Measurements from ENCODE around the gene TMTC1.
A peak's percentile ranks its signal among the peaks of the same experiment; 100 is the strongest.

The TMTC1 gene

DNA sequence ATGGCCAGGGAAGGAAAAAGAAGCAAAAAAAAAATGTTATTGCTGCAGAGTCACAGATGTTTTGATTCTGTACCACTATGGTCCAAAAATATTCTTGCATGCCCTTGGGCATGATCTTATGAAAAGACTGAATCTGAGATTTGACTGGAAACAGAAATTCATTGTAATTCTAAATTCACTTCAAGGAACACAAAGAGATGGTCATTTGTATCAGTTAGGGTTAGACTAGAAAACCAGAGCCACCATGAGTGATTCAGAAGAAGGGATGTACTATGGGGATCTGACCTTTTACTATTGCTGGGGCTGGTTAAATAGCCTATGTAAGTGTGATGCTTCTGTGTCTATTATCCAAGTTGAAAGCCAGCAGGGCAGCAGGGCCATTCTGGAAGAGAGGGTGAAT, 5.2 kb downstream of the TMTC1 start:
- no peak for DNase-seq

DNA sequence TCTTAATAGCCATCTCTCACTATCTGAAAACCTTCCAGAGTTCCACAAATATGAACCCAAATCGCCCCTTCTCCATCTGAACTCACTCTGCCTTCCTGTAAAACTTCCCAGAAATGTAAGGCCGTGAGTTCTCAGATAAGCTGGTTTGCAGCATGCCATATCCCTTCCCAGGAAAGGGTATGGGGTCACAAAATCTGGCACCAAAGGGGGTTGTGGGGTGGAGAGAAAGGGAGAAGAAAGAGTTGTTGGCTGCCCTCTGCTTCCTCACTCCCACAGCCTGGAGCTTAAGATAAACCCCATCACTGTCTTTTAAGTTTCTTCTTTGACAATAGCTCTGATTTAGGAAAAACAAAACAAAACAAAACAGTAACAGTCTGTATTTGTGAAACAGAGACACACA, 10.7 kb downstream of the TMTC1 start:
- DNase-seq = no peak

DNA sequence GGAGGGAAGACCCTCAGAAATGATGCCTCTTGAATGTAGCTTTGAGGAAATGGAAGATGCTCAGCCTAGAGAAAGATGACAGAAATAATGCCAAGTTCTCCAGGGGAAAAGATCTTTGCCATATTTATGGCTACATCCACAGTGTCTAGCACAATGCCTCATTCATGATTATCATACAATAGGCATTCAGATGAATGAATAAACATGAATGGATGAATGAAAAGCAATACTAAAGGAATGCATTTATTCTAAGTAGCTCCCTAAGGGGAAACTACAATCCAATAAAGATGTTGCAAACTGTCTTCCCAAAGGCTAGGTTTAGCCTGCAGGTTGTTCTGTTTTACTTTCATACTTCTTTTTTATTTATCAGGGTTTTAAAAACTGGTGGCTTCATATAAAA, 12.0 kb downstream of the TMTC1 start:
- DNase-seq = no peak

DNA sequence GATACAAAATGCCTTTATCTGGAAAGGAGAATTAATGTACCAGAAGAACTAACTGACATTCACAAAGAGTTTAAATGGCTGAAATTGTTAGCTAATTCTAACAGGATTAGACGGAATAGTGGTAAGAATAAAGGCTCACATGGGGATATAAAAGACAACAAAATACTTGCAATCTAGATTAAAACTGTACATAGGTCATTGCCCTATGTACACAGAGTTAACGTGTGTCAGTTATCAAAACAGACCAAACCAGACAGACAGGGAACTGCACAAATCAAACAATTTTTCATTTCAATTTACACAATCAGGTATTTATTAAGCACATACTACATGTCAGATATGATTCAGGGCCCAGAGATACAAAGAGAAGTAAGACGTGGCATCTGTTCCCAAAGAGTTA, 12.6 kb downstream of the TMTC1 start:
- DNase-seq = no peak

DNA sequence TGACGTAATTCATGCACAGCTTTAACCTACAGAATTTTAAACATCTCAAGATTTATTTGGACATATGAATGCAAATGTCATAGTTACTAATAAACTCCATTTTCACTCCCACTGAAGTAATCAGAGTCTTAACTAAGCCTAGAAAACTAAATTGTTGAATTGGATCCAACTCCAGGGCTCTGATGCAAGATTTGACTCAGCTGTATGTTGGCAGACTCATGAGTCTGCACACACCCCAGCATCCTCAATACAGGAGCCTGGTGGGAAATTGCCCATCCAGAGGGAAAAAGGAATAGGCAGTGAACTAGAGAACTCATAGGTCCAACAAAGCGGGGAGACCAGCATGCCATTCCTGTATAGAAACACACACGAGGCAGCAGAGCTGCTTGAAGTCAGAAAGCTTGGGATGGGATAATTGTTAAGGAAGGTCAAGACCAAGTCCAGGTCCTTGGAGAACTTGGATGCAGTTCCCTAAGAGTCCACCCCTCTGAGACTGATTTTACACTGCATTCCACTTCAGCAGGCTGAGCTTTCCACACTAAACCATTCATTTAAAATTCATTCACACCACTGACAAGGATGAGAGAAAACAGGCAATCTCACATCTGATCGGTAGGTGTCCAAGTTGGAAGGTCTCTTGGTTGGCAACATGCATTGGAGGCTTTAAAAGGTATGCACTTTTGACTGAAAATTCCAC, 14.4 kb downstream of the TMTC1 start:
- DNase-seq = no peak

DNA sequence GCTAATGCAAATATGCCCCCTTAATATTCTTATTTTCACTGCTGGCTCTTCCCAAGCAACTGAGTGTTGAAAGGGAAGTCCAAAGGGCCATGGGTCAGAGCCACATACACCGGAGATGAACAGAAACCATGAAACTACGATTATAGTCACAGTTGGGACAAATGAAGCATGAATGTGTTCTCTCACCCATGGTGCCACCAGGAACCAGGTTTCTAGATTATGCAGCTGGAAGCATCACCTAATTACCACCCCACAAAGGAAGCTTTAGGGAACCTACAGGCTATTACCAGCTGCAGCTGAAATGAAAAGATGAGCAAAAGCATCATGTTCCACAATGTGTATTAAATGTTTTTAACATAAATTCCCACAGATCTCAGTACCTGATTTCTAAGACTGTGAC, 15.4 kb downstream of the TMTC1 start:
- DNase-seq = no peak

DNA sequence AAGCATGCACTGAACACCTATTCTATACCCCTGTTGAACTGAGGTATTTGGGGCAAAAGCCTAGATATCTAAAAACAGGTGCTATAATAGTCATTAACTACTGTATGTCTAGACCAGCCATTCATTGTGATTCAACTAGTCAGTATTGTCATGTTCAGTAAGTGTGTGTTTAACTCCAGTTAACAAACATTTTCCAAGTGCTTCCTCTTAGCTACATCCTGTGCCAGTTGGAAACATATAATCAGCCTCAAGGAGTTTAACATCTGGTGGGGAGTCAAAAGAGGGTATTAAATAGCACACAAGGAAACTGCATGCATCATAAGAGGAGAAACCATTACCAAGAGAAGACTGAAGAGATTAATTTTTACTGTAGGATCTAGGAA, 20.4 kb downstream of the TMTC1 start:
- no peak for DNase-seq

DNA sequence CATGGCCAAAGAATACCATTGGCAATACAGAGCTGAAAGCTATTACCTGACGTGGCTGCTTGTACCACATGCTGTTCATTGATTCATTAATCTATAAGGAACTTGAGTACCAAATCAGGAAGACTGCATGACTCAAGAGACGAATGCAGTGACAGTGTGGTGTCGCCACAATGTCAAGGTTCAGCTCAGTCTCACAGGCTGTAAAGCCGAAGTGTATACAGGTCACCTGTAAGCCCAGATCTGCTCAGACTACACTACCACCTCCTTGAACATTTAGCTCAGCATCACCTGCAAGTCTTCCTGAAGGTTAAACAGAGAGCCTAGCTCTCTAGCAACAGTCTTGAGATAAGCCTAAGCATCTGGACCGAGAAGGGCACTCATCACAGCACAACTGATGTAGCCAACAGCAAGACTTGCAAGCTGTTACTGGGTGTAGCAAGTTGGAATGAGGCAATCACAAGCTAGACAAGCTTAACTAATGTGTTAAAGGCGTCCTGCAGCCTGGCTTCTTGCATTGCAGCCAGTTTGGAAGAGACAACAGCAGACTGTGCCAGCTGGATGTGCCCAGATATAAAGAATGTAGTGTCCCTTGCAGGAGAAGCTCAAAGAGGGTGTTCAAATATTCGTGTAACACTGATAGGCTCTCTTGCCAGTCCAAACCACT, 21.0 kb downstream of the TMTC1 start:
- DNase-seq = no peak

DNA sequence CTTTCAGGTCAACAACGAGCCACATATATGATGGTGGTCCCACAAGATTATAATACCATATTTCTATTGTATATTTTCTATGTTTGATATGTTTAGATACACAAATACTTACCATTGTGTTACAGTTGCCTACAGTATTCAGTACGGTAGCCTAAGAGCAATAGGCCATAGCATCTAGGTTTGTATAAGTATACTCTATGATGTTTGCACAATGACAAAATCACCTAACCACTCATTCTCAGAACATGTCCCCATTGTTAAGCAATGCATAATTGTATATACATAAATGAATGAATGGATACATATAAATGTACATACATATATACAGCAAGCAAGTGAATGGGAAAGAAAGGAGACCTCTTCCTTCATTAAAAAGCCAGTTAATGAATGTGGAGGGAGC, 23.8 kb downstream of the TMTC1 start:
- no peak for DNase-seq

DNA sequence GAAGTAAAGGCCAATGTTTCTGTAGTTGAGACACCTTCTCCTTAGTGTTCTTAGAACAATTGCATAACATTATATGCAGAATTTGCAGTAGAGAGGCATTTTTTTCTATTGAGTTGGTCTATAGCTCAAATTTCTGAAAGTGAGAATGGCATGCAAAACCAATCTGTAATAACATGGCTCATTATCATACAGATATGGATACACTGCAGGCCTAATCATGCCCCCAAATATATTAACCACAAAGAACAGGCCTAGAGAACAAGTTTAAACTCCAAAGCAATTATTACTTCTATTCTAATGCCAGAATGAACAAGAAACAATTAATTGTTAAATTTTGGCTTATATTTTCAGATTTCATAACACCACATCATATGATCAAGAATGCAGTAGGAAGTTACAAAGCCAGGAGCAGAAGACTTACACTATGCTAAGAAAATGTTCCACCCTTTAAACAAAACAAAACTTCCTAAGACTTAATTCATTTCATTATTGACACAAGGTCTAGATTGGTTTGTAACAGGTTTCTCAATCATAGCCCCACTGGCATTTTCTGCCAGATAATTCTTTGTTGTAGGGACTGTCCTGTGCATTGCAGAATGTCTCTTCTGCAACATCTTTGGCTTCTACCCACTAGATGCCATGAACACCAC, 26.9 kb downstream of the TMTC1 start:
- no peak for DNase-seq

DNA sequence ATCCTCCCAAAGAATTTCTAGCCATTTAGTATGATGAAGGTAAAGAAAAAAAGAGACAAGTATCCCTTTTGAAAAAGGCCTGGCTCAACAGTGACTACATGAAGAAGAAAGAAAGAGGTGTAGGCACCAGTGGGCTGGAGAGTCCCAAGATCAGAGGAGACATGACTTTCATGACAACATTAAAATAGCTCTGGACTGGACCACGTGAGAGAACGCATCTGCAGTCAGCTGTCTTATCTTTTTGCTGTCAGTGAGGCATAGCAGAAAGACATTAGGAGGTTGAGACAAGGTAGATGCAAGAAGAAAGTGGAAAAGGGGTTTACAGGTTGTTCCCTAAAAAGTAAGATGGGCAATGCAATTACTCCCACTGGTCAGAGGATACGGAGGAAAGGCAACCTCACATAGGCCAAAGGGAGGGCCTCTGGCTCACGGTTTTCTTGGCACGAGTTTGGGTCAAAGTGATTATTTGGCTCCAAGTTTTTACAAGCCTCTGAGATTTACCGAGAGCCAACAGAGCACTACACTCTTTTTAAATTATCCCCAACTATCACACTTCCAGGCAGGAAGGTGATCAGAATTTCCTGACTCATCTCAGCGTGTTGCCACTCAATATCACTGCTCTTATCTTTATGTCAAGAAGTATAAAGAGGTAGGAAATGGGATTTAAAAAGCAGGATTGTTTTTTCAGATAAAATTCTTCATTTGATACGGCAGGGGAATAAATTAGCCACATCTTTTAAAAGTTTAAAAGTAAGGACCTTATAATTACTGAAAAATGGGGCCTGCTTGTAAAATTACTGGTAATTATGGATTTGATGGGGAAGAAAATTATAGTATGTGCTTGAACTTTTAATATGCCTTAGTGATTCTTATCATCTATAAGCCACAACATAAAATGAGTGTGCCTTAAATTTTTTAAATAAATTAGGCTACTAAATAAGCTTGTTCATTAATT, 29.2 kb downstream of the TMTC1 start:
- no peak for DNase-seq

DNA sequence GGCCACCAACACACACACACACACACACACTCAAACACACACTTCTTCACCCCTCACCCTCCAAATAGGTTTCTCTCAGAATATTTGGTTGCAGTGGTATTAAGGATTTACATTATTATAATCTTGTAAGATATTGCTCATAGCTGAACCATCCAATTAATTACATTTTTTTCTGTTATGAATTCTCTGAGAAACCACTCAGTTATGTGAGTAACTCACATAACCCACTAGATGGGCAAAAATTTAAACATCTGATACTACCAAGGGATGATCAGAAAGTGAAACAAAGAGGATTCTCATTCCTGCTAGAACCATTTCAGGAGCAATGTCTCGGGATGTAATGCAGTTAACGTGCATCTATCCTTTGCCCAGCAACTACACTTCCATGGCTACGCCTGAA, 31.6 kb downstream of the TMTC1 start:
- DNase-seq = no peak

DNA sequence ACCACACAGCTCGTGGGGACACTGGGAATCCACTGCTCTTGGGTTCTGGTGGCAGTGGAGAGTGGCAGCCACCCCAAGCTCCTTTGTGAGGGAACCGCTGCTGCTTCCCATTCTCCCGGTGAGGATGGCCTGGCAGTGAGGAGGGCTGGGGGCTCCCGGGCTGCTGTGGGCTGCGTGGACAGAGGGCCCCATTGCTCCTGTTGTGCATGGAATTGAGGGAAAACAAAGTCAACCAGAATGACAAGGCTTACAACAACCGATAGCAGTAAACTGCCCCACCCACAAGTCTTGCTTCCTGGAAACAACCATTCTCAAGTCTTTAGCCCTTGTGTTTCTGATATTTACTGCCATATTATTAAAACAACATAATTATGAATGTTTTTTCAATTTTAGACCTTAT, 32.1 kb downstream of the TMTC1 start:
- DNase-seq = no peak

DNA sequence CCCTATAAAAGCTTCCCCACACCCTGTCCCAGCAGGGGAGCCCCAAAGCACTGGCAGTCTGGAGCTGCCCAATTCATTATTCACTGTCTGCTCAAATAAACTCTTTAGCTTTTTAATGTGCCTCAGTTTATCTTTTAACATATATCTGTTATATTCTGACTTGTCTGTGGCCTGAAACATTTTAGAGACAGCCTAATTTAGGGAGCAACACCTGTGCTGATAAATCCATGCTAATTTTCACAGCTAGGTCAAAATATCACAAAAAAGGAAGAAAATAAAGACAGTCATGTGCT, 32.9 kb downstream of the TMTC1 start:
- DNase-seq = no peak

DNA sequence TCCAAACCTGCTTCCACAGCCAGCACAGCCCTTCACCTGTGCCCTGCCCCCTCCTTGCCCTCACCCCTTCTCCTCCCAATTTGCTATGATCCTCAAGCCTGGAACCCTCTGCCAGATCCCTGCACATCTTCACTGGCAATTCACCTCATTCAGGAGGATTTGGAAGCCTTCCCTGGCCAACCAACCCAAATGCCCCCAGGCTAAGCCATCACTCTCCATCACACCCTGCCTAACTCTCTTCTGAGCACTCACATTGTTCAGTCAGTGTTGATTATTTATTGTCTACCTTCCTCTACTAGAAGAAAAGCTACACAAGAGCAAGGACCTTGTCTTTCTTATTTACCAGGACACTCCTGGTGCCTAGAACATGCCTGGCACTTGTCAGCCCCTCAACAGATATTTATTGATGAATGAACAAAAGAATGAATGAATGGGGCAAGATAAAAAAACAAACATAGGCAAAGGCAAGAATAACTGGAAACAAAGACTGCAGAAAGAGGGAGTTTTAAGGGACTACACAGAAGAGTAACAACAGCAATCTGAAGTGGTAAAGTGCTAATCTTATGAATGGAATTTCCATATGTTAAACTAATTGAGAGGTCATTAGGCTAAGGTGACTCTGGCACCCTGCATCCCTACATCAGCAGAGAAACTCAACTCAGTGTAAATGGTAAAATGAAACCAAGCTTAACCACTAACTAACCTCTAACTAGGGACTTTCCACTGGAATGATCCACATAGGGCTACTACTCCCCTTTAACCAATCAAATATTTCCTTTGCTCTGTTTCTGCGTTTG, 33.4 kb downstream of the TMTC1 start:
- no peak for DNase-seq

DNA sequence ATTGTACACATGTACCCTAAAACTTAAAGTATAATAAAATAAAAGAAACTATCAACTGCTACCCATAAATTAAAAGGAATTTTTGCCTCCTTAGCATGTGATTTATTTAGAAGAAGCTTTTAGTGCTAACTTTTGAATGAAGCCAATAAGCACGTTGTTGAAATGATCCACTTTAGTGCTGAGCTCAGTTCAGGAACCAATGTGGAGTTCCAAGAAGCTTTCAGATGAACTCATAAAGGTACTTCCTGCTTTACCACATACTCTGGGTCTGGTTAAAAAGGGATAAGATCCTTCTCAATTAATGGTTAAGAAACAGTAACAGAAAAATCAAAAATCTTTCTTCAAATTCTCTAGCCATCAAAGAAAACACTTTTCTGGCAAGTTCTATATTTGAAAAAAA, 39.4 kb downstream of the TMTC1 start:
- DNase-seq = no peak

DNA sequence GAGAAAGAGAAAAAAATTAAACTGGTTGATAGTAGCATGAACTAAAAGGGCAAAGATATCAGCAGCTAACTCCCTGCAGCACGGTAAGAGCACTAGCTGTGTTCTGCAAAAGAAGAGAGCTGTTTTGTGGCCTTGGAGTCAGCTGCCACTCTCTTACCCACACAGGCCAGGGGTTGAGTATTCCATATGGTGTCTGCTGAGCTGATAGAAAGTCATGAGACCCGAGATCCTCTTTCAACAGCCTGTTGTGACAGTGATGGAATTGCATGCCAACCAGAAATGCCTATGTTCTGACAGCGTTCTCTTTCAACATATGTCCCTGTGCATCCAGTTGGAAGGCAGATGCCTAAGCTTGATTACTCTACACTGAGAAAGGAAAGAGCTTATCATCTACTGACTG, 39.9 kb downstream of the TMTC1 start:
- peak; percentile 82 for DNase-seq

DNA sequence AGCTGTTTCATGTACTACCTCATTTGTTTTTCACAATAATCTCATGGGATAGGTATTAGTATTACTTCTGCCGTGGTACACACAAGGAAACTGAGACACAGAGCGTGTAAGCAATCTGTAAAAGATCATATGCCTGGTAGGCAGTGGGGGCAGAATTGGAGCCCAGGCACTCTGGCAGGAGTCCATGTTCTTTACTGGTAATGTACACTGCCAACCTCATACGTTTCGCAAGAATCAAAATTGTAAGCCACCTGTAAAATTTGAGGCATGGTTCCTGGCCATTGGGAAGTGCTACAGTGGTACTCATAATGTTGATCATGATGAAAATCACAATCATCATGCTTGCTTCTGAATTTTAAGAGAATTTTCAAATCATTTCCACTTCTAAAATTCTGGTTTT, 40.7 kb downstream of the TMTC1 start:
- no peak for DNase-seq

DNA sequence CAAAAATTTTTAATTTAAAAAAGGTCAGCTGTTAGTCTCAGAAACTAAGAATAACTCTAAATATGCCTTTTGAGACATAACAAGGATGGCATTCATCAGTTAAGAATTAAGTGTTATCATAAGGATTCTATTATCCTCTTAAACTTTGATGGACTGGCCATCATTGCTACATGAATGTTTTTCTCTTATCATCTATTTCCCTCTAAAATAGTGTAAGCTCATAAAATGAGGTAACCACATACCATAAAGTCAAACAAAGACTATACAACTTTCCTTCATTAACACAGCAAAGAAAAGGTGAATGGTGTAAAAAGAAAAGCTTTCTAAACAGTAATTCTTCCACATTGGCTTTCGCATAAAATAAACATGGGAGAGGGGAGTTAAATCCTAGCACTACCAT, 41.1 kb downstream of the TMTC1 start:
- DNase-seq = no peak

DNA sequence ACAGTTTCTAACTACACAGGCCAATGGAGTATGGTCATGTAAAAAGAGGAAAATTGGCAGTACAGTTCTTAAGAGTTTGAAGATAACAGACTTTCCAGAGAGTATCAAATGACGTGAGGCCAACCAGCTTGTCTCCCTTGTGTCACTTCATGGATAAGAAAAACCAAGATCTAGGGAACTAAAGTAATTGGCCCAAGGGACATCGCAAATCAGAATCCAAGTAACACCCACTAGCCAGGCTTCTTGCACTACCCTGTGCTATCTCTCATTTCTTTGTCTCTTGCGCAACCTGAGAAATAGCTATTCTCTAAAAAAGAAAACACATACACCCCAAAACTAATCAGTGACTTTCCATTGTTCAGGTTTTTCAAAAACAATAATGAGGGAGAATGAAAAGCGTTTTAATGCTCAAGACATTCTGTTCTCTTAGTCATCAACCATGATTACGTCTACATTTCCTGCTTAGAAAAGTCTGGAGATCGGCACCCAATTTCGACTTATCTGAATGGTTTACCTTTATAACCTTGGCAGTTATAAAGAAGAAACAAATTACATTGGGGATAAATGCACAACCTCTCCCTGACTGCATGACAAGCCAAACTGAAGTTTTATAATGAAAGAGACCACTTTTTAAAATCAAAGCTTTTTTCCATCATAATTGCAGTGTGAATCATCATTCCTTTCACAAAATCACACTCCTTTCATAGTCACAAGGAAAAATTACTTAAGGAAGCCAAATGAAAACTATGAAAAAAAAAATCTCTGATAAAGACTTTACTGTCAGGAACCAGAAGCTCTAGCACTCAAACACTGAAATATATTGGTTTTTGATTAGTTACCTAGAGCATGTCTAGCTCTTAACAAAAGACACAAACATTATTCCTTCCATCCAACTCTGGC, 42.1 kb downstream of the TMTC1 start:
- no peak for DNase-seq

DNA sequence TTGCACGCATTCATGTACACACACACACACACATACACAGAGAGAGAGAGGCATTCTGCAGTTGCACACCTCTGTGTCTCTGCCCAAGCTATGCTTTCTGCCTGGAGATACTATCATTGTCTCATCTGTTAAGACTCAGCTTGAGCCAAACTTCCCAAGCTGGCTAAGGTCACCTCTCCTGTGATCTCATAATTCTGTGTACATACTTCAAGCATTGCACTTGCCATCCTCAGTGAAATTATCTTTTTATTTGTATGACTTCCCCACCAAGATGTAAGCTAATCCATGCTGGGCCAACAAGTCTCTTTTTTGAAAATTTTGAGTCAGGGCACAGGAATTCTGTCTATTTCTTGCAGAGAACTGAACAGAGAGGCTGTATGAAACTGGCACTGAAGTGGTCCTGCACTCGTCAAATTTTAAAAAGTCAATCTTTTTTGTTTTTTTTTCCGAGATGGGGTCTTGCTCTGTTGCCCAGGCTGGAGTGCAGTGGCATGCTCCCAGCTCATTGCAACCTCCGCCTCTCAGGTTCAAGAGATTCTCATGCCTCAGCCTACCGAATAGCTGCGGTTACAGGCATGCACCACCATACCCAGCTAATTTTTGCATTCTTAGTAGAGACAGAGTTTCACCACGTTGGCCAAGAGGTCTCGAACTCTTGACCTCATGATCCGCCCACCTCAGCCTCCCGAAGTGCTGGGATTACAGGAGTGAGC, 44.3 kb downstream of the TMTC1 start:
- DNase-seq = no peak

Measured in NCI-H2171 (cell line).